ENCODE data around the gene DNAJC17. TPM values are rescaled to one million over a fixed set of nuclear protein-coding genes. Genes with fewer than 3 reads are reported as not detected.

The DNAJC17 gene
- total RNA-seq, 2 donors from 2014 or later, result 38.1 to 48.0 TPM

DNA sequence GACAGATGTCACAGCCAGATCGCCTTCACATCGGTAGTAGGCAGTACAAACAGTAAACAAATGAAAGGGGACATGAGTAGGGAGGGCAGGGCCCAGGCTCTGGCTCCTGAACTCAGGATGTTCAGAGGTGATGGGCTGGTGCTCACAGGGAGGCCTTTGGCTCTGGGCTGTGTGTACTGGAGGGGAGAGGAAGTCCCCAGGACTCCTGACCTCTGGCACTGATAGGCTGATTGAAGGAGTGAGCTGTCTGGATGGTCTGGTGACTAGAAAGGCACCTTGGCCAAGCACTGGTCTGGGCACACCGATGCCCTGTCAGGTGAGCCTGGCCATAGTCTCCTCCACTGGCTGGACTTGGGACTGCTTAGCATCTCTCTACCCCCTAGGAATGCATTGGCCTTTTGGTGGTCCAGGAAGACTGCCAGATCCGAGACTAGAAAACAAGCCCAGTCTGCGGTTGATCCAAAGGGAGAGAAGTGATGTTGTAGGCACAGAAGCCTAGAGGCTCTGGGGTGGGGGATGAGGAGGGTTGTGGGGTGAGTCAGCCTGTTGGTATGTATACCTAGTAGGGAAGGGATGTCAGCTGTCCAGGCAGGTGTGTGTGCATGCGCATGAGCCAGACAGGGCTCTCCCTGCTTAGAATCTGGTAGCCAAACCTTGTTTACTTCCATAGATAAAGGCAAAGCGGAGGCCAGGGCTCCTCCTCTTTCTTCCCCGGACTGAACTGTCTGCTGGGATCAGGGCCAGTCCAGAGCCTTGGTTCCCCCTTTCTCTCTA, 38.4 kb upstream of the DNAJC17 start:
- peak overlapping the region; percentile 52 to 94 for H3K9ac ChIP-seq (ENCODE audit: low read depth in 2 of 2, low read length in 2 of 2)

GRCh38 chr15:40845036-40845435, 37.8 kb upstream of the DNAJC17 start:
- Histone ChIP-seq H3K4me1 (no peaks in the 10 kb centered on the region), H3K27me3 (no peaks in the 10 kb centered on the region), H3K9me3 (no peaks in the 10 kb centered on the region), H3K9ac (ENCODE audit: low read depth in 2 of 2, low read length in 2 of 2) (peak overlapping the region; percentile 77 to 94), H3K4me3 (peak overlapping the region; percentile 81), H3K27ac (peak overlapping the region; percentile 96), H3K36me3 (no peaks in the 10 kb centered on the region)
- no peak for DNase-seq
- no peak for TF ChIP-seq CTCF (IDR thresholded peaks at IDR 0.05)
- intact Hi-C loops (cut with DNase I), result no loop called here

More for the DNA sequence above, 38.4 kb upstream of the DNAJC17 start:
- intact Hi-C loops (cut with DNase I), result no loop called here
- Histone ChIP-seq H3K27ac (peak overlapping the region; percentile 96), H3K9me3 (no peaks in the 10 kb centered on the region), H3K36me3 (no peaks in the 10 kb centered on the region), H3K4me3 (peak overlapping the region; percentile 81), H3K27me3 (no peaks in the 10 kb centered on the region), H3K4me1 (no peaks in the 10 kb centered on the region)
- TF ChIP-seq CTCF (IDR thresholded peaks at IDR 0.05), result no peak
- DNase-seq, result peak; percentile 91

GRCh38 chr15:40844696-40845030, 37.4 kb upstream of the DNAJC17 start:
- Histone ChIP-seq H3K9ac (ENCODE audit: low read depth in 2 of 2, low read length in 2 of 2) (peak overlapping the region; percentile 77 to 94), H3K27ac (peak overlapping the region; percentile 96), H3K36me3 (no peaks in the 10 kb centered on the region), H3K27me3 (no peaks in the 10 kb centered on the region), H3K9me3 (no peaks in the 10 kb centered on the region), H3K4me3 (peak overlapping the region; percentile 81), H3K4me1 (no peaks in the 10 kb centered on the region)
- no peak for DNase-seq
- intact Hi-C loops (cut with DNase I), result no loop called here
- no peak for TF ChIP-seq CTCF (IDR thresholded peaks at IDR 0.05)

- Histone ChIP-seq H3K27me3 (no peaks in the 10 kb centered on the region), H3K4me1 (no peaks in the 10 kb centered on the region), H3K9ac (ENCODE audit: low read depth in 2 of 2, low read length in 2 of 2) (peak within 1 kb of the TSS; percentile 77 to 94), H3K27ac (peak within 1 kb of the TSS; percentile 96), H3K4me3 (peak within 1 kb of the TSS; percentile 81), H3K9me3 (no peaks in the 10 kb centered on the region), H3K36me3 (no peaks in the 10 kb centered on the region)
- DNase-seq, result peak; percentile 82
- intact Hi-C loops (cut with DNase I), result no loop called here
- no peak for TF ChIP-seq CTCF (IDR thresholded peaks at IDR 0.05)
Measured at GRCh38 chr15:40843885-40844695, 36.8 kb upstream of the DNAJC17 start, which contains the start of gene SPINT1. SPINT1 (plus strand) TSS chr15:40844048; CDS start chr15:40844555, 507 bp downstream.

- peak overlapping the region; percentile 81 for H3K4me3 ChIP-seq
- no peaks in the 10 kb centered on the region for H3K36me3 ChIP-seq
- no peak for TF ChIP-seq CTCF (IDR thresholded peaks at IDR 0.05)
- peak overlapping the region; percentile 48 to 77 for H3K9ac ChIP-seq (ENCODE audit: low read depth in 2 of 2, low read length in 2 of 2)
- peak overlapping the region; percentile 96 for H3K27ac ChIP-seq
- no peaks in the 10 kb centered on the region for H3K27me3 ChIP-seq
- DNase-seq, result no peak
- no peaks in the 10 kb centered on the region for H3K9me3 ChIP-seq
- intact Hi-C loops (cut with DNase I), result no loop called here
- H3K4me1 ChIP-seq, result no peaks in the 10 kb centered on the region
Measured at GRCh38 chr15:40843261-40843884, 36.1 kb upstream of the DNAJC17 start.

All from colonic mucosa (tissue), 4 donors.